ENCODE measurements around the gene MLKL. TPM values are rescaled to one million over a fixed set of nuclear protein-coding genes. Genes with fewer than 3 reads are reported as not detected.

Gene MLKL
- total RNA-seq, 1 donor from 2014 or later: 28.6 TPM

- ATAC-seq: no peak
- H3K27me3 ChIP-seq: no peaks in the 10 kb centered on the region
- no peaks in the 10 kb centered on the region for H3K4me1 ChIP-seq
- no peaks in the 10 kb centered on the region for H3K9me3 ChIP-seq
- no peak overlapping the region for H3K4me3 ChIP-seq
- H3K27ac ChIP-seq: no peak overlapping the region
- DNase-seq: no peak
- no peaks in the 10 kb centered on the region for H3K36me3 ChIP-seq
- TF ChIP-seq CTCF (IDR thresholded peaks at IDR 0.05): no peak
- intact Hi-C loops (cut with DNase I): no loop called here
Measured at GRCh38 chr16:74740795-74741304, 40.2 kb upstream of the MLKL start.

- Histone ChIP-seq H3K4me1 (no peaks in the 10 kb centered on the region), H3K9me3 (no peaks in the 10 kb centered on the region), H3K4me3 (no peak overlapping the region), H3K27me3 (no peaks in the 10 kb centered on the region), H3K27ac (no peak overlapping the region), H3K36me3 (no peaks in the 10 kb centered on the region)
- intact Hi-C loops (cut with DNase I): no loop called here
- ATAC-seq (no peak), DNase-seq (no peak)
- no peak for TF ChIP-seq CTCF (IDR thresholded peaks at IDR 0.05)
Measured at GRCh38 chr16:74739275-74739674, 38.6 kb upstream of the MLKL start.

GRCh38 chr16:74738816-74739215 is 38.2 kb upstream of the MLKL start:
- no peak overlapping the region for H3K27ac ChIP-seq
- no peaks in the 10 kb centered on the region for H3K27me3 ChIP-seq
- ATAC-seq (no peak), DNase-seq (no peak)
- no peak for TF ChIP-seq CTCF (IDR thresholded peaks at IDR 0.05)
- intact Hi-C loops (cut with DNase I): no loop called here
- no peaks in the 10 kb centered on the region for H3K36me3 ChIP-seq
- no peaks in the 10 kb centered on the region for H3K4me1 ChIP-seq
- no peak overlapping the region for H3K4me3 ChIP-seq
- H3K9me3 ChIP-seq: no peaks in the 10 kb centered on the region

- no peak for ATAC-seq
- intact Hi-C loops (cut with DNase I): no loop called here
- H3K4me1 ChIP-seq: no peaks in the 10 kb centered on the region
- TF ChIP-seq CTCF (IDR thresholded peaks at IDR 0.05): no peak
- no peaks in the 10 kb centered on the region for H3K9me3 ChIP-seq
- DNase-seq: no peak
- H3K27ac ChIP-seq: no peak overlapping the region
- no peaks in the 10 kb centered on the region for H3K36me3 ChIP-seq
- H3K27me3 ChIP-seq: no peaks in the 10 kb centered on the region
- H3K4me3 ChIP-seq: no peak overlapping the region
Measured at GRCh38 chr16:74738113-74738541, 37.5 kb upstream of the MLKL start.

- Histone ChIP-seq H3K36me3 (no peaks in the 10 kb centered on the region), H3K27ac (no peak overlapping the region), H3K4me3 (no peak overlapping the region), H3K9me3 (no peaks in the 10 kb centered on the region), H3K4me1 (no peaks in the 10 kb centered on the region), H3K27me3 (no peaks in the 10 kb centered on the region)
- TF ChIP-seq CTCF (IDR thresholded peaks at IDR 0.05): no peak
- DNase-seq (no peak), ATAC-seq (no peak)
- intact Hi-C loops (cut with DNase I): no loop called here
Measured at GRCh38 chr16:74737521-74737920, 36.9 kb upstream of the MLKL start.

- H3K9me3 ChIP-seq: no peaks in the 10 kb centered on the region
- no peak for TF ChIP-seq CTCF (IDR thresholded peaks at IDR 0.05)
- H3K4me1 ChIP-seq: no peaks in the 10 kb centered on the region
- no peak overlapping the region for H3K4me3 ChIP-seq
- no peaks in the 10 kb centered on the region for H3K27me3 ChIP-seq
- ATAC-seq (no peak), DNase-seq (no peak)
- H3K27ac ChIP-seq: no peak overlapping the region
- intact Hi-C loops (cut with DNase I): no loop called here
- H3K36me3 ChIP-seq: no peaks in the 10 kb centered on the region
Measured at GRCh38 chr16:74736531-74737157, 36.0 kb upstream of the MLKL start.
